ENCODE data around the gene DCUN1D3. TPM values are rescaled to one million over a fixed set of nuclear protein-coding genes. Genes with fewer than 3 reads are reported as not detected.

The DCUN1D3 gene
- total and polyA plus RNA-seq, 7 donors: 2.2 to 19.6 (median 8.6) TPM

DNA sequence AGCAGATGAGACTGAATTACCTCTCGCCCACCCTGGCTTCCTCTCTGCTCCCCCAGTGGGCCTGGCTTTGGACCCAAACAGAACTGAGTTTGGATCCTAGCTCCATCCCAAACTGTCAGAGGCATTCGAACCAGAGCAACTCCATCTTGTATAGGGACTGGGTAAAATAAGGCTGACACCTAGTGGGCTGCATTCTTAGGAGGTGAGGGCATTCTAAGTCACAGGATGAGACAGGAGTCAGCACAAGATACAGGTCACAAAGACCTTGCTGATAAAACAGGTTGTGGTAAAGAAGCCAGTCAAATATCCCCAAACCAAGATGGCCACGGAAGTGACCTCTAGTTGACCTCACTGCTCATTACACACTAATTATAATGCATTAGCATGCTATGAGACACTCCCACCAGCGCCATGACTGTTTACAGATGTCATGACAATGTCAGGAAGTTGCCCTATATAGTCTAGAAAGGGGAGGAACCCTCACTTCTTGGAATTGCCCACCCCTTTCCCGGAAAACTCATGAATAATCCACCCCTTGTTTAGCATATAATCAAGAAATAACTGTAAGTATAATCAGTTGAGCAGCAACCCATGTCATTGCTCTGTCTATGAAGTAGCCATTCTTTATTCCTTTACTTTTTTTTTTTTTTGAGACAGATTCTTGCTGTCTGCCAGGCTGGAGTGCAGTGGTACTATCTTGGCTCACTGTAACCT is 44.9 kb upstream of the DCUN1D3 start:
- Histone ChIP-seq H3K4me1 (no peaks in the 10 kb centered on the region), H3K27me3 (ENCODE audit: insufficient read depth in 3 of 3, low read length in 2 of 3) (peaks cover 0 to 2% (median 0%) of the 10 kb centered on the region in 3 donors), H3K4me3 (no peak overlapping the region), H3K27ac (no peak overlapping the region), H3K36me3 (ENCODE audit: insufficient read depth in 1 of 2, low read depth in 1 of 2) (no peaks in the 10 kb centered on the region), H3K9me3 (no peaks in the 10 kb centered on the region)
- DNase-seq: no peak
- 78 to 83% (median 79%) methylated on average over 5 of the region's 5 CpGs for WGBS, 3 donors
- TF ChIP-seq, protein P1, sequence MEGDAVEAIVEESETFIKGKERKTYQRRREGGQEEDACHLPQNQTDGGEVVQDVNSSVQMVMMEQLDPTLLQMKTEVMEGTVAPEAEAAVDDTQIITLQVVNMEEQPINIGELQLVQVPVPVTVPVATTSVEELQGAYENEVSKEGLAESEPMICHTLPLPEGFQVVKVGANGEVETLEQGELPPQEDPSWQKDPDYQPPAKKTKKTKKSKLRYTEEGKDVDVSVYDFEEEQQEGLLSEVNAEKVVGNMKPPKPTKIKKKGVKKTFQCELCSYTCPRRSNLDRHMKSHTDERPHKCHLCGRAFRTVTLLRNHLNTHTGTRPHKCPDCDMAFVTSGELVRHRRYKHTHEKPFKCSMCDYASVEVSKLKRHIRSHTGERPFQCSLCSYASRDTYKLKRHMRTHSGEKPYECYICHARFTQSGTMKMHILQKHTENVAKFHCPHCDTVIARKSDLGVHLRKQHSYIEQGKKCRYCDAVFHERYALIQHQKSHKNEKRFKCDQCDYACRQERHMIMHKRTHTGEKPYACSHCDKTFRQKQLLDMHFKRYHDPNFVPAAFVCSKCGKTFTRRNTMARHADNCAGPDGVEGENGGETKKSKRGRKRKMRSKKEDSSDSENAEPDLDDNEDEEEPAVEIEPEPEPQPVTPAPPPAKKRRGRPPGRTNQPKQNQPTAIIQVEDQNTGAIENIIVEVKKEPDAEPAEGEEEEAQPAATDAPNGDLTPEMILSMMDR (IDR thresholded peaks at IDR 0.05): no peak
- ATAC-seq: no peak
- intact Hi-C loops (cut with DNase I): no loop called here

DNA sequence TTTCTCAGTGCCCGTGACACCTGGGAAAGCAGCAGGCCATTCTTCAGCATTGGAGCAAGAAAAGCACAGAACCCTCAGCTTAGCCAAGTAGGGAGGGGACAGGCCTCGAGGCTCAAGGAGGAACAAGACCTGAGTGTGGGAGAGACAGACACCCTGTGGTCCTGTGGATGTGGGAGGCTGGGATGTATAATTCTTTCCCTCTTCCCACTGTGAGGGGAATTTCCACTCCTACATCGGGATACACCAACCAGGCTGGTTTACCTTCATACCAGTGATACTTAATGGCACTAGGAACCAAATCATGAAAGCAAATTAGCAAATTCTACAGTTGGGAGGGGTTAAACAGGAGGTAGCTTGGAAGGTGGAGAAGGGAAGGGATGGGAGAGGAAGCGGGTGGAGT is 42.1 kb upstream of the DCUN1D3 start:
- Histone ChIP-seq H3K9me3 (no peaks in the 10 kb centered on the region), H3K27ac (no peak overlapping the region), H3K27me3 (ENCODE audit: insufficient read depth in 3 of 3, low read length in 2 of 3) (no peaks in the 10 kb centered on the region), H3K36me3 (ENCODE audit: insufficient read depth in 1 of 2, low read depth in 1 of 2) (no peaks in the 10 kb centered on the region), H3K4me3 (no peak overlapping the region), H3K4me1 (no peaks in the 10 kb centered on the region)
- intact Hi-C loops (cut with DNase I): no loop called here
- 71 to 77% (median 76%) methylated on average over 4 of the region's 4 CpGs for WGBS, 3 donors
- TF ChIP-seq, protein P1 (IDR thresholded peaks at IDR 0.05): no peak
- no peak for DNase-seq
- ATAC-seq: no peak

DNA sequence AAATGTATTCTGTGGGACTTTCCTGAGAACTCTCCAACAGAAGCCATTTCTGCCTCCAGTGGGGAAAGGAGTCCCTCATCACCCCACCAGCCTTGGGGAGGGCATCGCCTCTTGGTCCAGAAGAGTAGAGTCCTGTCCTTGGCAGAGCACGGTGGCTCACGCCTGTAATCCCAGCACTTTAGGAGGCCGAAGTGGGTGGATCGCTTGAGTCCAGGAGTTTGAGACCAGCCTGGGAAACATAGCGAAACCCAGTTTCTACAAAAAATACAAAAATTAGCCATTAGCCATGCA is 41.4 kb upstream of the DCUN1D3 start:
- H3K27ac ChIP-seq: no peak overlapping the region
- no peaks in the 10 kb centered on the region for H3K36me3 ChIP-seq (ENCODE audit: insufficient read depth in 1 of 2, low read depth in 1 of 2)
- H3K4me3 ChIP-seq: no peak overlapping the region
- intact Hi-C loops (cut with DNase I): no loop called here
- no peaks in the 10 kb centered on the region for H3K9me3 ChIP-seq
- TF ChIP-seq, protein P1 (IDR thresholded peaks at IDR 0.05): no peak
- H3K4me1 ChIP-seq: no peaks in the 10 kb centered on the region
- no peaks in the 10 kb centered on the region for H3K27me3 ChIP-seq (ENCODE audit: insufficient read depth in 3 of 3, low read length in 2 of 3)
- 91 to 97% (median 94%) methylated on average over 6 of the region's 6 CpGs for WGBS, 3 donors
- no peak for DNase-seq
- no peak for ATAC-seq

DNA sequence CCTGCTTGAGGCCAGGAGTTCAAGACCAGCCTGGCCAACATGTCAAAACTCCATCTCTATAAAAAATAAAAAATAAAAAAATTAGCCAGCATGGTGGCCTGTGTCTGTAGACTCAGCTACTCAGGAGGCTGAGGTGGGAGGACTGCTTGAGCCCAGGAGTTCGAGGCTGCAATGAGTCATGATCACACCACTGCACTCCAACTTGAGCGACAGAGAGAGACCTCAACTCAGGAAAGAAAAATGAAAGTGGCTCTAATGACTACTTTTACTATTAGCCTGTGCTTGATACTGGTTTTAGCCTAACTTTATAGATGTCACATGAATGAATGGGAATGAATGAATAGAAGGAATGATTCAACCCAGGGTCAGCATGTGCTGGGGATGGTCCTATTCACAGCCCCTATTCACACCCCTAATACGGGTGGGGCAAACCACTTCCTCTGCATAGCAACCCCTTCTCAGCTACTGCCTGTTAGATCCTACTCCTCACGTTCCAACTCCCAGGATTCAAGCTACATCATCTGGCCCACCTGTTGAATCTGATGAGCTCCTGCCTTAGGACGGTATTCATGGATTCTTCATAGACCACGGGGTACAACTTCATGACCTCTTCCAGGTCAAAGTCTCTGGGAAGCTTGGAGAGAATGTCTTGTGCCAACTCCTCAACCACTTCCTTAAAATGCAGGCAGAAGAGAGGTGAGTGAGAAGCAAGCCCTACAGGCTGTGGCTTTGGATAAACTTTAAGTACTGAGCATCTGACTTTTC is 40.9 kb upstream of the DCUN1D3 start:
- no peaks in the 10 kb centered on the region for H3K36me3 ChIP-seq (ENCODE audit: insufficient read depth in 1 of 2, low read depth in 1 of 2)
- no peak overlapping the region for H3K27ac ChIP-seq
- no peaks in the 10 kb centered on the region for H3K27me3 ChIP-seq (ENCODE audit: insufficient read depth in 3 of 3, low read length in 2 of 3)
- TF ChIP-seq, protein P1 (IDR thresholded peaks at IDR 0.05): no peak
- H3K4me1 ChIP-seq: no peaks in the 10 kb centered on the region
- intact Hi-C loops (cut with DNase I): no loop called here
- WGBS, 3 donors: 71 to 76% (median 74%) methylated on average over 6 of the region's 6 CpGs
- DNase-seq (no peak), ATAC-seq (no peak)
- H3K9me3 ChIP-seq: no peaks in the 10 kb centered on the region
- H3K4me3 ChIP-seq: no peak overlapping the region

All from psoas muscle (tissue), 8 donors.